Thymus (tissue), 11 donors: ENCODE measurements around the gene KCNT2. TPM values are rescaled to one million over a fixed set of nuclear protein-coding genes. Genes with fewer than 3 reads are reported as not detected.
"Not testable (repeated sequence)": the region's sequence is repeated elsewhere in the genome, so short reads cannot be mapped to it uniquely, and the experiment has no call there.

Experiments used
- DNase-seq, 9 donors: peaks; one replicate each; pipeline ENCODE4 v3.0.0-alpha.2; 2013; ENCODE audit warnings: low spot score in 9 of 9, low read depth in 6 of 9, missing footprints in 1 of 9
- H3K27ac ChIP-seq, 2 donors: one replicate each; pipeline ENCODE4 v1.5.1; 2013; ENCODE audit warnings: control low read depth in 1 of 2, low read depth in 1 of 2, low read length in 1 of 2, mild to moderate bottlenecking in 1 of 2, moderate library complexity in 1 of 2
- H3K27me3 ChIP-seq, 2 donors: one replicate each; pipeline ENCODE4 v1.5.1; 2013; ENCODE audit warnings: low read length in 1 of 2; ENCODE audit not compliant: control insufficient read depth in 2 of 2, insufficient read depth in 1 of 2
- H3K36me3 ChIP-seq, 2 donors: one replicate each; pipeline ENCODE4 v1.5.1; 2013; ENCODE audit warnings: low read length in 1 of 2, mild to moderate bottlenecking in 1 of 2, moderate library complexity in 1 of 2; ENCODE audit not compliant: control insufficient read depth in 2 of 2, insufficient read depth in 2 of 2
- H3K4me1 ChIP-seq, 2 donors: one replicate each; pipeline ENCODE4 v1.5.1; 2013; ENCODE audit warnings: low read length in 2 of 2; ENCODE audit not compliant: control insufficient read depth in 2 of 2, insufficient read depth in 2 of 2
- H3K4me3 ChIP-seq, 2 donors: one replicate each; pipeline ENCODE4 v1.5.1; 2013; ENCODE audit warnings: low read length in 2 of 2, control low read depth in 1 of 2, mild to moderate bottlenecking in 1 of 2
- H3K9me3 ChIP-seq, 2 donors: one replicate each; pipeline ENCODE4 v1.5.1; 2013; ENCODE audit warnings: low read length in 1 of 2, mild to moderate bottlenecking in 1 of 2; ENCODE audit not compliant: control insufficient read depth in 2 of 2, insufficient read depth in 1 of 2
- WGBS: extraction: QIAGEN DNeasy Blood & Tissue Kit; methylation state at CpG from one replicate; pipeline ENCODE4 v1.1.7; 2013; 5-methylcytosine and 5-hydroxymethylcytosine counted together
- polyA plus RNA-seq: library from polyadenylated mRNA; stranded (reverse); fragments of 200-250 nt; gene quantifications from one replicate; pipeline ENCODE4 v1.2.3, GENCODE V29; 2013
- total RNA-seq: library from RNA; stranded (reverse); fragments of 120-200 nt; gene quantifications from one replicate; pipeline ENCODE4 v1.2.4, GENCODE V29; 2013
- donor health status: healthy.

The KCNT2 gene
- total and polyA plus RNA-seq, 2 donors: 0.41 to 0.85 TPM

DNA sequence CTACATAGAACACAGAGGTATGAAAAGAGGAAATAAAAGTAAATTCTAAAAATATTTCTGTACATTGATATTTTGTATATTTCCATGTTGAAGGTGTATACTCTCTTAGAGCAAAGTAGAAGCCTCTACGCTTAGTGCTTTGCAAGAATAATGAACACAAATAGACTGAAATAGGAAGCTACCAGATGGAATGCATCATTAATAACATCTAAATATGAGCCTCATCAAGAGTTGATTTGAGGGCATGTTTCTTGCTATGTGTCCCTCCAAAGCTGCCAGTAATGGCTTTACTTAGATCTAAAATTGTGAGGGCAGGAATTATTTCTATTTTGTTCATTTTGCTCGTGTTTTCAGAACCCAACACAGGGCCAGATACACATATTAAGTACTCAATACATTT lies 94.4 kb downstream of the KCNT2 start:
- Histone ChIP-seq H3K9me3 (no peaks in the 10 kb centered on the region), H3K27me3 (no peaks in the 10 kb centered on the region), H3K36me3 (no peaks in the 10 kb centered on the region), H3K27ac (no peak overlapping the region), H3K4me3 (no peak overlapping the region), H3K4me1 (no peaks in the 10 kb centered on the region)
- DNase-seq: no peak
- 92% methylated on average over 2 of the region's 2 CpGs for WGBS

DNA sequence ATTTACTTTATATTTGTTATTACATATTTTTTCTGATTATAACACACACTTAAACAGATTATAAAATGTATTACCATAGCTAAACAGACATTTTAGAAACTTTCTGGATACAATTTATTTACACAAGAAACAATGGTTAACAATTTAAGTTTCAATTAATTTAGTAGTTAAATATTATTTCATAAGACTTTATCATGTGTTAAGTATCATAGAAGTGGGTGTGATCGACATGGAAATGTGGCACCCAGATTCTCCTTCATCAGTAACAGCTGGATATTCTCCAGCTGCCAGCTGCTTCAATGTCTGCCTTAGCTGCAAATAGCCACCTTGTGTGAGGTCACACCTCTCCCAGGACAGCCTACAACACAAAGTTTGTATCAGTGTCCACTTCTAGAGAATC lies 97.8 kb downstream of the KCNT2 start:
- no peak for DNase-seq
- no peaks in the 10 kb centered on the region for H3K4me1 ChIP-seq
- no peak overlapping the region for H3K4me3 ChIP-seq
- H3K9me3 ChIP-seq: no peaks in the 10 kb centered on the region
- H3K36me3 ChIP-seq: no peaks in the 10 kb centered on the region
- H3K27ac ChIP-seq: no peak overlapping the region
- 92% methylated on average over 1 of the region's 1 CpG for WGBS
- no peaks in the 10 kb centered on the region for H3K27me3 ChIP-seq

DNA sequence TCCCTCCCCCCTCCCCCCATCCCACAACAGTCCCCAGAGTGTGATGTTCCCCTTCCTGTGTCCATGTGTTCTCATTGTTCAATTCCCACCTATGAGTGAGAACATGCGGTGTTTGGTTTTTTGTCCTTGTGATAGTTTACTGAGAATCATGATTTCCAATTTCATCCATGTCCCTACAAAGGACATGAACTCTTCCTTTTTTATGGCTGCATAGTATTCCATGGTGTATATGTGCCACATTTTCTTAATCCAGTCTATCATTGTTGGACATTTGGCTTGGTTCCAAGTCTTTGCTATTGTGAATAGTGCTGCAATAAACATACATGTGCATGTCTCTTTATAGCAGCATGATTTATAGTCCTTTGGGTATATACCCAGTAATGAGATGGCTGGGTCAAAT lies 104.0 kb downstream of the KCNT2 start:
- H3K27me3 ChIP-seq, H3K27ac ChIP-seq, H3K9me3 ChIP-seq, H3K4me1 ChIP-seq, DNase-seq, H3K36me3 ChIP-seq, H3K4me3 ChIP-seq: not testable (repeated sequence)
- WGBS: 91% methylated on average over 1 of the region's 1 CpG

DNA sequence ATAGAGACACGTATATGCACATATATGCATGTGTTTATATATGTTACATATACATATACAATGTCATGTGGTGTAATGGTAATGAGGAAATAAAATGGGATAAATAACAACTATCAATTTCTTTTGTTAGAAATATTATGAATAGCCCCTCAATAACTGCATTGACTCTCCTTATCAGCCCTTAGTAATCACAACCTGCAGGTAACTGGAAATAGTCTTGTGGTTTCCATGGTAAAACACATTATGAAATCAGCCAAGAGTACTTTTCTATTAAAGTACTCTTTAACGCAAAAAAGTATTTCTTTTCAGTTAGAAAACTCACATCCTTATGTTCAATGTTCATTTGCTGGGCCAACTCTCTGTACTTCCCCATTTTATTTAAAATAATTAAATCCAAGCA lies 105.8 kb downstream of the KCNT2 start:
- H3K4me3 ChIP-seq: no peak overlapping the region
- 96% methylated on average over 2 of the region's 2 CpGs for WGBS

DNA sequence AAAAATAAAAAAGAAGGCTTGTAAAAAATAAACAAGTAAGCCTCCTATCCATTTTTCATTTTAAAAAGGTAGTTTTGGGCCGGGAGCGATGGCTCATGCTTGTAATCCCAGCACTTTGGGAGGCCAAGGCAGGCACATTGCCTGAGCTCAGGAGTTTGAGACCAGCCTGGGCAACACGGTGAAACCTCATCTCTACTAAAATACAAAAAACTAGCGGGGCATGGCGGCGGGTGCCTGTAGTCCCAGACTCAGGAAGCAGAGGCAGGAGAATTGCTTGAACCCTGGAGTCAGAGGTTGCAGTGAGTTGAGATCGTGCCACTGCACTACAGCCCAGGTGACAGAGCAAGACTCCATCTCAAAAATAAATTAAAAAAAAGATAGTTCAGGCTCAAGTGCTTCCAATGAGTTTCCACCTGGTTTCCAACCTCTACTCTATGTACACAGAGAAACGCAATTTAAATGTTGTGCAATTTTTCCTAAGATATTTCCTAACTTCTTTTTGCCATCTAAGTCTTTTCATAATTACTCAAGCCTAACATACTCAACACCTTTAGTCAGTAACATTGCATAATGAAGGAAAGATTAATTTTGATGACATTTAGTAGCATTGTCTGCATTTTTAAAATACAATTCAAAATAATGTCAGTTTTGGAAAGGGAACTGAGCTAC lies 106.3 kb downstream of the KCNT2 start:
- H3K4me3 ChIP-seq: no peak overlapping the region
- no peaks in the 10 kb centered on the region for H3K9me3 ChIP-seq
- DNase-seq: no peak
- no peak overlapping the region for H3K27ac ChIP-seq
- H3K27me3 ChIP-seq: no peaks in the 10 kb centered on the region
- WGBS: 98% methylated on average over 8 of the region's 8 CpGs
- no peaks in the 10 kb centered on the region for H3K36me3 ChIP-seq
- H3K4me1 ChIP-seq: no peaks in the 10 kb centered on the region

More for the DNA sequence above, 105.8 kb downstream of the KCNT2 start:
- H3K4me1 ChIP-seq: no peaks in the 10 kb centered on the region
- no peaks in the 10 kb centered on the region for H3K36me3 ChIP-seq
- DNase-seq: no peak
- H3K27ac ChIP-seq: no peak overlapping the region
- no peaks in the 10 kb centered on the region for H3K9me3 ChIP-seq
- no peaks in the 10 kb centered on the region for H3K27me3 ChIP-seq

DNA sequence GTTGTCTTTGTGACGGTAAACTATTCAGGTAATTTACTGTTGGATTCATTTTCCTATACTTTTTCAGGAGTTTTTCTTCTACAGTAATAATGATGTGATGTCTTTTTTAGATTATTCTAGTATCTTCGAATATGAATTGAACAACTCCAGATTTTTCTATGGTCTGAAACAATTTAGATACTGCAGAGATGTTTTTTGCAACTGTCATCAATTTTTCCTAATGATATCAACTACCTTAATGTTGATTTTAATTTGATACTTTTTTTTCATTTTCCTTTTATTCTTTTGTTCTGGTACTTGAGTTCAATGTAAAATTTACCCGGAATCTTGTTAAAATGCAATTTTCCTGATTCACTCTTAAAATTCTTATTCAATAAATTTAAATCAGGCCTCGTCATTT lies 110.4 kb downstream of the KCNT2 start:
- WGBS: 95% methylated on average over 4 of the region's 4 CpGs
- no peak for DNase-seq
- no peak overlapping the region for H3K4me3 ChIP-seq
- no peaks in the 10 kb centered on the region for H3K4me1 ChIP-seq
- H3K9me3 ChIP-seq: no peaks in the 10 kb centered on the region
- no peaks in the 10 kb centered on the region for H3K36me3 ChIP-seq
- H3K27me3 ChIP-seq: no peaks in the 10 kb centered on the region
- H3K27ac ChIP-seq: no peak overlapping the region

DNA sequence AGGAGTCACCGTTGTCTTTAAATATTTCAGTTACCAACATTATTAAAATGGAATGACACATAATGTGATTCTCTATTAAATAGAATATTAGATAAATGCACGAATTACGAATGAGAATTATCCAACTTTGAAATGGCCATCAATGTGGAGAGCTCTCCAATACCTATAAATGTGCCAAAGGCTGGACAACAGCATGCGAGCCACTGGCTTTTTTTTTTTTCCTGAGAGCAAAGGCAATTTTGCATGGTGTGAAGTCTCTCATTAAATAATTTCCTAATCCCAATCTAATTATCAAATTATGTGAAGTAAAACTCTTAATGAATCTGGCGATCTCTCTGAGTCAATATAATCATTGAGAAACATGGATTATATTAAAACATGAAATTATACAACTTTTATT lies 113.5 kb downstream of the KCNT2 start:
- Histone ChIP-seq H3K27ac (no peak overlapping the region), H3K4me3 (no peak overlapping the region), H3K4me1 (no peaks in the 10 kb centered on the region), H3K9me3 (no peaks in the 10 kb centered on the region), H3K36me3 (no peaks in the 10 kb centered on the region), H3K27me3 (no peaks in the 10 kb centered on the region)
- DNase-seq: no peak
- WGBS: 96% methylated on average over 5 of the region's 5 CpGs

DNA sequence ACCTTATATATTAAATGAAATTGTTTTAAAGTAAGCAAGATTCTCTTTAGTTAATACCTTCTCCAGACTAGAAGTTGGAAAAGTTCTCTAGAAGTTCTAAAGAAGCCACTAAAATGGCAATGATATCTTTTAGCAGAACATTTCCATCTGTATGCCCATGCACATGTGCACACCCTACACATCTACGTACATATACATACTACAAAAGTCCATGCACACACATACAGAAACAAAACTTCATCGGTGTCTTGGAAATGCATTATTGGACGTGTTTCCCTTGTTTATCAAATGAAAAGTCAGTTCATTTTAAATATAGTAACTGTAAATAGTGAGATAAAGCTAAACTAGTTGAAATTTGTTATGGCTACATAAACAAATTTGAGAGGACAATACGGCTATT lies 114.4 kb downstream of the KCNT2 start:
- no peaks in the 10 kb centered on the region for H3K9me3 ChIP-seq
- H3K36me3 ChIP-seq: no peaks in the 10 kb centered on the region
- no peaks in the 10 kb centered on the region for H3K27me3 ChIP-seq
- no peaks in the 10 kb centered on the region for H3K4me1 ChIP-seq
- DNase-seq: no peak
- H3K27ac ChIP-seq: no peak overlapping the region
- no peak overlapping the region for H3K4me3 ChIP-seq
- 95% methylated on average over 4 of the region's 4 CpGs for WGBS

DNA sequence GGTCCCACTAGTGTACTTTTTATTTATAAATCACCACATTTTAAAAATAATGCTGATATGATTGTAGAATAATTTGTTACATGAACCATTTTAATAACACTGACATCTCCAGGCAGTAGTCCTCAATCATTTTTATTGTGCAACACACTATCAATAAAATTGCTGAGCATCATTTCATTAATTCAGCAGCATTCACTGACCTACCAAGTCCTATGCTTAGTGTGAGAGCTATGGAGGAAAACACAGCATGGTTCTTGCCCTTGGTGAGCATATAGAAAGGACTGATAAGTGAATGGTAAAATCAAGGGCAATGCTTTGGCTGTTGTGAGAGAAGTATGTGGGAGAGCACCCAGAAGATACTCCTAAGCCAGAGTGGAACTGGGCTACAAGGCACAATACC lies 119.7 kb downstream of the KCNT2 start:
- H3K9me3 ChIP-seq: no peaks in the 10 kb centered on the region
- no peak overlapping the region for H3K27ac ChIP-seq
- no peaks in the 10 kb centered on the region for H3K36me3 ChIP-seq
- no peaks in the 10 kb centered on the region for H3K4me1 ChIP-seq
- H3K4me3 ChIP-seq: no peak overlapping the region
- DNase-seq: no peak
- H3K27me3 ChIP-seq: no peaks in the 10 kb centered on the region

DNA sequence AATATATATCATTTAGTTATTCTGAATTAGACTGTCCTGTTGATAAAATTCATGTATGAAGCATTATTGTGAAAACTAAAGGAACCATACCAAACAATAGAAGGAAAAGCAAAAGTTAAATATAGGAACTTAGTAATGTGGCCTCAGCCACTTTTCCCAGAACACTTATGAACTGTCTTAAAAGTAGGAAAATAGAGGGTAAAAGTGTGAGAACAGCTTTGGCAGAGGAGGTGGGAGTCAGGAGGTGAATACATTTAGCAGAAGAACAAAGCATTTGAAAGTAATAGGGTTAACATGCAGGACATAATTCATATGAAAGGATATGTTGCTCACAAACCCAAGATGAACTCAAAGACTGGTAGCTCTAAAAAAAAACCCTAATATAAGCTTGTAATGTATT lies 121.9 kb downstream of the KCNT2 start:
- Histone ChIP-seq H3K27ac (no peak overlapping the region), H3K27me3 (no peaks in the 10 kb centered on the region), H3K4me1 (no peaks in the 10 kb centered on the region), H3K9me3 (no peaks in the 10 kb centered on the region), H3K36me3 (no peaks in the 10 kb centered on the region), H3K4me3 (no peak overlapping the region)
- DNase-seq: no peak
